ENCODE results near the gene KLF3.

Gene KLF3

GRCh38 chr4:38686682-38687081 is 22.7 kb downstream of the KLF3 start:
- no peak overlapping the region for H3K27ac Mint-ChIP-seq
- no peaks in the 10 kb centered on the region for H3K27me3 Mint-ChIP-seq
- H3K4me1 Mint-ChIP-seq = peaks cover 68% of the 10 kb centered on the region
- no peak overlapping the region for H3K4me3 Mint-ChIP-seq
- H3K9me3 Mint-ChIP-seq = no peaks in the 10 kb centered on the region
- DNase-seq = no peak
- CTCF ChIA-PET = interaction anchor here (1.1 to 1.9 kb wide), 4 partner anchors 9 to 507 kb away, joined by 3 to 12 read pairs (median 8); no protein-coding TSS in a partner anchor
- peaks cover 75% of the 10 kb centered on the region for H3K36me3 Mint-ChIP-seq

- peak overlapping the region; percentile 1 for H3K27ac Mint-ChIP-seq
- no peak for DNase-seq
- H3K9me3 Mint-ChIP-seq = no peaks in the 10 kb centered on the region
- peaks cover 61% of the 10 kb centered on the region for H3K4me1 Mint-ChIP-seq
- peaks cover 78% of the 10 kb centered on the region for H3K36me3 Mint-ChIP-seq
- H3K27me3 Mint-ChIP-seq = no peaks in the 10 kb centered on the region
- H3K4me3 Mint-ChIP-seq = no peak overlapping the region
- CTCF ChIA-PET = interaction anchor here (0.9 to 1.9 kb wide), 6 partner anchors 10 to 508 kb away, joined by 3 to 12 read pairs (median 6); partner anchors contain the start of gene TLR10
These were observed 23.6 kb downstream of the KLF3 start for GRCh38 chr4:38687571-38688011.

GRCh38 chr4:38688676-38689355 is 24.8 kb downstream of the KLF3 start:
- Mint-ChIP-seq H3K4me1 (peaks cover 49% of the 10 kb centered on the region), H3K27ac (no peak overlapping the region), H3K9me3 (no peaks in the 10 kb centered on the region), H3K36me3 (peaks cover 81% of the 10 kb centered on the region), H3K4me3 (no peak overlapping the region), H3K27me3 (no peaks in the 10 kb centered on the region)
- no peak for DNase-seq
- CTCF ChIA-PET = interaction anchor here (0.6 to 1.0 kb wide), 2 partner anchors 598 to 619 kb away, joined by 3 read pairs; no protein-coding TSS in a partner anchor

GRCh38 chr4:38691251-38692008 is 27.4 kb downstream of the KLF3 start:
- no peak overlapping the region for H3K27ac Mint-ChIP-seq
- peaks cover 86% of the 10 kb centered on the region for H3K36me3 Mint-ChIP-seq
- peaks cover 31% of the 10 kb centered on the region for H3K4me1 Mint-ChIP-seq
- H3K27me3 Mint-ChIP-seq = no peaks in the 10 kb centered on the region
- DNase-seq = no peak
- no peak overlapping the region for H3K4me3 Mint-ChIP-seq
- CTCF ChIA-PET = interaction anchor here (0.6 kb wide), 1 partner anchor 16 kb away, joined by 3 read pairs; no protein-coding TSS in a partner anchor
- H3K9me3 Mint-ChIP-seq = no peaks in the 10 kb centered on the region

- H3K4me3 Mint-ChIP-seq = no peak overlapping the region
- CTCF ChIA-PET = no interaction called here
- H3K36me3 Mint-ChIP-seq = peaks cover 87% of the 10 kb centered on the region
- peaks cover 21% of the 10 kb centered on the region for H3K4me1 Mint-ChIP-seq
- H3K27me3 Mint-ChIP-seq = no peaks in the 10 kb centered on the region
- no peaks in the 10 kb centered on the region for H3K9me3 Mint-ChIP-seq
- no peak overlapping the region for H3K27ac Mint-ChIP-seq
- DNase-seq = no peak
These were observed 28.4 kb downstream of the KLF3 start for GRCh38 chr4:38692421-38692820.

GRCh38 chr4:38693569-38693968 is 29.6 kb downstream of the KLF3 start:
- Mint-ChIP-seq H3K36me3 (peaks cover 88% of the 10 kb centered on the region), H3K27ac (peak overlapping the region; percentile 26), H3K9me3 (no peaks in the 10 kb centered on the region), H3K4me1 (peaks cover 9% of the 10 kb centered on the region), H3K27me3 (no peaks in the 10 kb centered on the region), H3K4me3 (no peak overlapping the region)
- DNase-seq = no peak
- CTCF ChIA-PET = interaction anchor here (0.9 to 1.4 kb wide), 3 partner anchors 167 to 512 kb away, joined by 3 read pairs; no protein-coding TSS in a partner anchor

- Mint-ChIP-seq H3K4me1 (peaks cover 4% of the 10 kb centered on the region), H3K9me3 (no peaks in the 10 kb centered on the region), H3K27me3 (no peaks in the 10 kb centered on the region), H3K4me3 (no peak overlapping the region), H3K27ac (no peak overlapping the region), H3K36me3 (peaks cover 88% of the 10 kb centered on the region)
- no peak for DNase-seq
- CTCF ChIA-PET = interaction anchor here (1.2 to 1.4 kb wide), 2 partner anchors 167 to 375 kb away, joined by 3 read pairs; no protein-coding TSS in a partner anchor
These were observed 30.3 kb downstream of the KLF3 start for GRCh38 chr4:38694330-38694729.

GRCh38 chr4:38695809-38696208 is 31.8 kb downstream of the KLF3 start:
- no peak overlapping the region for H3K4me3 Mint-ChIP-seq
- no peaks in the 10 kb centered on the region for H3K9me3 Mint-ChIP-seq
- DNase-seq = no peak
- H3K4me1 Mint-ChIP-seq = peaks cover 4% of the 10 kb centered on the region
- no peak overlapping the region for H3K27ac Mint-ChIP-seq
- CTCF ChIA-PET = interaction anchor here (0.6 kb wide), 1 partner anchor 406 kb away, joined by 3 read pairs; no protein-coding TSS in a partner anchor
- H3K36me3 Mint-ChIP-seq = peaks cover 80% of the 10 kb centered on the region
- H3K27me3 Mint-ChIP-seq = no peaks in the 10 kb centered on the region

GRCh38 chr4:38696697-38697096 is 32.7 kb downstream of the KLF3 start:
- DNase-seq = no peak
- peaks cover 73% of the 10 kb centered on the region for H3K36me3 Mint-ChIP-seq
- no peaks in the 10 kb centered on the region for H3K27me3 Mint-ChIP-seq
- peaks cover 4% of the 10 kb centered on the region for H3K4me1 Mint-ChIP-seq
- CTCF ChIA-PET = no interaction called here
- H3K9me3 Mint-ChIP-seq = no peaks in the 10 kb centered on the region
- no peak overlapping the region for H3K27ac Mint-ChIP-seq
- no peak overlapping the region for H3K4me3 Mint-ChIP-seq

- CTCF ChIA-PET = no interaction called here
- no peak for DNase-seq
- Mint-ChIP-seq H3K27ac (no peak overlapping the region), H3K9me3 (no peaks in the 10 kb centered on the region), H3K4me3 (no peak overlapping the region), H3K36me3 (peaks cover 62% of the 10 kb centered on the region), H3K27me3 (no peaks in the 10 kb centered on the region), H3K4me1 (peaks cover 4% of the 10 kb centered on the region)
These were observed 34.2 kb downstream of the KLF3 start for GRCh38 chr4:38698176-38698575.

- Mint-ChIP-seq H3K4me3 (no peak overlapping the region), H3K27ac (no peak overlapping the region), H3K9me3 (no peaks in the 10 kb centered on the region), H3K36me3 (peaks cover 54% of the 10 kb centered on the region), H3K4me1 (peaks cover 4% of the 10 kb centered on the region), H3K27me3 (no peaks in the 10 kb centered on the region)
- CTCF ChIA-PET = no interaction called here
- DNase-seq = no peak
These were observed 35.1 kb downstream of the KLF3 start for GRCh38 chr4:38699112-38699511.

- H3K27me3 Mint-ChIP-seq = peaks cover 5% of the 10 kb centered on the region
- H3K27ac Mint-ChIP-seq = no peak overlapping the region
- CTCF ChIA-PET = interaction anchor here (1.0 to 1.7 kb wide), 2 partner anchors 26 to 29 kb away, joined by 3 to 5 read pairs; no protein-coding TSS in a partner anchor
- H3K4me1 Mint-ChIP-seq = peaks cover 21% of the 10 kb centered on the region
- no peaks in the 10 kb centered on the region for H3K9me3 Mint-ChIP-seq
- H3K36me3 Mint-ChIP-seq = peaks cover 14% of the 10 kb centered on the region
- no peak for DNase-seq
- H3K4me3 Mint-ChIP-seq = no peak overlapping the region
These were observed 39.6 kb downstream of the KLF3 start for GRCh38 chr4:38703635-38704034.

- Mint-ChIP-seq H3K9me3 (no peaks in the 10 kb centered on the region), H3K4me3 (no peak overlapping the region), H3K27me3 (peaks cover 5% of the 10 kb centered on the region)
These were observed 40.7 kb downstream of the KLF3 start for GRCh38 chr4:38704622-38705154.

GRCh38 chr4:38706301-38706700 is 42.3 kb downstream of the KLF3 start:
- H3K36me3 Mint-ChIP-seq = no peaks in the 10 kb centered on the region
- peaks cover 5% of the 10 kb centered on the region for H3K27me3 Mint-ChIP-seq
- CTCF ChIA-PET = no interaction called here
- H3K9me3 Mint-ChIP-seq = no peaks in the 10 kb centered on the region
- peaks cover 26% of the 10 kb centered on the region for H3K4me1 Mint-ChIP-seq
- no peak for DNase-seq
- H3K27ac Mint-ChIP-seq = peak overlapping the region; percentile 29
- no peak overlapping the region for H3K4me3 Mint-ChIP-seq

More at GRCh38 chr4:38704622-38705154, 40.7 kb downstream of the KLF3 start:
- DNase-seq = no peak
- no peak overlapping the region for H3K27ac Mint-ChIP-seq
- peaks cover 21% of the 10 kb centered on the region for H3K4me1 Mint-ChIP-seq
- CTCF ChIA-PET = interaction anchor here (1.7 kb wide), 1 partner anchor 30 kb away, joined by 5 read pairs; no protein-coding TSS in a partner anchor
- peaks cover 5% of the 10 kb centered on the region for H3K36me3 Mint-ChIP-seq
